Activated CD8-positive, alpha-beta memory T cell treated with anti-CD3 and anti-CD28 coated beads, Interleukin-2, amount 50 U/mL, for 24 hours (primary cell): ENCODE measurements around the gene DSCAML1.

Experiments used
- DNase-seq: peaks from one replicate; pipeline ENCODE4 v3.0.0-alpha.2; 2020; ENCODE audit errors: extremely low read depth

Gene DSCAML1

DNA sequence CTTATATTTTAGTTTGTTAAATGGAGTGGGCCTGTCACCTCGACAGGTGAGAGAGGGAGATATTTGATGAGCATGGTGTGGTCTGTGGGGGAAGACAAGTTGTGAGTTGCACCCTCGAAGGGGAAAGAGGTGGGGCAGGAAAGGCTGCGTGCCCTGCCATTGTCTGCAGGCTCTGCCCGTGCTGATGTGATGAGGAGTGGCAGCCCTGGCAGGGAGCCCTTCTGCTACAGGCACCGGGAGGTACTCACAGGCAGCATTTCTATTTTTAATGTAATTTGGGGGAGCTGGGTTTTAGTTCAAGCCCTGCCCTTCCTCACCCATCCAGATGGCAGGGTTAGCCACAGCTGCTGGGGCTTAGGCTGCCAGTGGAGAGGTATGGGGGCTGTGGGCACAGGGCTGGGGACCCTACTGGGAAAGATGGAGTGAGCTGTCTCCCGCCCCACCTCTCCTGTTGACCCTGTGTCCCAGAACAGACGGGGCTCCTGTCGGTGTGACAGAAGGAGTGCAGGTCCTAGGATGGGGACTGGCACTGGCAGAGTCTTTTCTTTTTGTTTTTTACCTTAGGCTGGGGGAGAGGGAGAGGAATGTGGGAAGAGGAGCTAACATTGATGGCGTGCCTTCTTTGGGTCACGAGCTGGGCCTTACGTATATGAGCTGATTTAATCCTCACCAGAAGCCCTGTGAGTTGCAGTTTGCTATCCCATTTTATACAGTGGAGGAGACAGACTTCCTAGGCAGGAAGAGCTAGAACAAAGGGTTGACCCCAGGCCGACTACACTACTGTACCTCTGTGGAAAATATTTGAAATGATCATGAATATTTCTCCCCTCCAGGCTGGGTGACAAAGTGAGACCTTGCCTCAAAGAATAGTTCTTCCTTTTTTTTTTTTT lies 417.8 kb downstream of the DSCAML1 start:
- no peak for DNase-seq
